ENCODE measurements around the gene PLCH2. TPM values are rescaled to one million over a fixed set of nuclear protein-coding genes. Genes with fewer than 3 reads are reported as not detected.
"Not testable (repeated sequence)": the region's sequence is repeated elsewhere in the genome, so short reads cannot be mapped to it uniquely, and the experiment has no call there.

PLCH2 gene
- total RNA-seq, 1 donor: under 0.01 TPM

DNA sequence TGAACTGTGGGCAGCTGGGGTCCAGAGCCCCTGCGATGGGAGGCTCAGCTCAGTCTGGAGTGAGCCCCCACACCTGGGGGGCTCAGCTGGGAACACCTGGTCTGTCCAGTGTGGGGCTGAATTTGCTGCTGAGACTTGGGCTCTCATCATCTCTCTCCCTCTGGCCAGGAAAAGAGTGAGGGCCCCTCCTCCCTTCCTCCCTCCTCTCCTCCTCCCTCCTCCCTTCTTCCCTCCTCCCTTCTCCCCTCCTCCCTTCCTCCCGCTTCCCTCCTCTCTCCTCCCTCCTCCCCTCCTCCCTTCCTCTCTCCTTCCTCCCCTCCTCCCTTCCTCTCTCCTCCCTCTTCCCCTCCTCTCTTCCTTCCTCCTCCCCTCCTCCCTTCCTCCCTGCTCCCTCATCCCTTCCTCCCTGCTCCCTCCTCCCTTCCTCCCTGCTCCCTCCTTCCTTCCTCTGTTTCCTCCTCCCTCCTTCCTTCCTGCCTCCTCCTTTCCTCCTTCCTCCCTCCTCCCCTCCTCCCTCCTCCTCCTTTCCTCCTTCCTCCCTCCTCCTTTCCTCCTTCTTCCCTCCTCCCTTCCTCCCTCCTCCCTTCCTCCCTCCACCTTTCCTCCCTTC lies 40.2 kb upstream of the PLCH2 start:
- H3K4me3 ChIP-seq (ENCODE audit: low read depth, low read length): no peak overlapping the region
- no peak for TF ChIP-seq CTCF (IDR thresholded peaks at IDR 0.05; ENCODE audit: insufficient read depth, low read depth, low read length)
- no peak for DNase-seq (ENCODE audit: low read depth)

GRCh38 chr1:2436876-2437275 lies 39.2 kb upstream of the PLCH2 start:
- no peak for DNase-seq (ENCODE audit: low read depth)
- H3K4me3 ChIP-seq (ENCODE audit: low read depth, low read length): no peak overlapping the region
- no peak for TF ChIP-seq CTCF (IDR thresholded peaks at IDR 0.05; ENCODE audit: insufficient read depth, low read depth, low read length)

GRCh38 chr1:2437617-2438016 lies 38.5 kb upstream of the PLCH2 start:
- TF ChIP-seq CTCF (IDR thresholded peaks at IDR 0.05; ENCODE audit: insufficient read depth, low read depth, low read length): no peak
- DNase-seq (ENCODE audit: low read depth): no peak
- no peak overlapping the region for H3K4me3 ChIP-seq (ENCODE audit: low read depth, low read length)

- no peak overlapping the region for H3K4me3 ChIP-seq (ENCODE audit: low read depth, low read length)
- no peak for DNase-seq (ENCODE audit: low read depth)
- TF ChIP-seq CTCF (IDR thresholded peaks at IDR 0.05; ENCODE audit: insufficient read depth, low read depth, low read length): no peak
These were observed 38.1 kb upstream of the PLCH2 start for GRCh38 chr1:2438038-2438437.

DNA sequence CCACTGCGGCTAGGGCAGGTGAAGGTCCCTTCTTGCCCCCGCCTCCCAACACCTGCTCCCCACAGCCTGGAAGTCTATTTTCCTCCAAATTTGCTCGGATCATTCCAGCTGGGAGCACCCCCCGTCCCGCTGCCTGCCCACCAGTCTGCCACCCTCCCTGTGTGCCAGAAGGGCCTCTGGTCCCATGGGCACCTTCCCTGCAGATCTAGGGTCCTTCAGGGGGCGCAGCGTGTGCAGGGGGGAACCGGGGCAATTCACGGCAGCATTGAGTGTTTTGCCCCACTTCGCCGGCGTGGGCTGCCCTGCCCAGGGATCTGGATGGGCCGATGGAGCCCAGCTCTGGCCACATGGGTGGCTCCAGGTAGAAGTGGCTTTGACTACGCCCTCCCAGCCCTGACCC lies 37.4 kb upstream of the PLCH2 start:
- no peak overlapping the region for H3K4me3 ChIP-seq (ENCODE audit: low read depth, low read length)
- TF ChIP-seq CTCF (IDR thresholded peaks at IDR 0.05; ENCODE audit: insufficient read depth, low read depth, low read length): no peak
- no peak for DNase-seq (ENCODE audit: low read depth)

DNA sequence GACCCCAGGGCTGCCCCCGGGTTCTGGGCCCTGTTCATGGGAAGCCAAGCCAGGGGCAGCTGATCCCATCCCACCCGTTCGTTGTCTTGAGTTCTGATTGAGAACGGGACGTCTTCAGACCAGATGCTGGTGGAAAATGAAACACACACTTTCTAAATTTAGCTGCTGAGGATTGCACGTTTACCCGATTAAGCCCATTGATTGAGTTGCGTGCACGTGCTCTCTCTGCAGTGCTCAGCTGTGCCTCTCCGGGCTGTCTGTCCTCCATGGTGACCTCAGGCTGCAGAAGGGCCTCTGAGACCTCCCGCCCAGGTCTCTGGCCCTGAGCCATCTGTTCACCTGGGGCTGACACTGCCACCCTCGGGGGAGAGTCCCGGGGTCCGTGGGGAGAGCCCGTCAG lies 36.7 kb upstream of the PLCH2 start:
- H3K4me3 ChIP-seq (ENCODE audit: low read depth, low read length): no peak overlapping the region
- no peak for TF ChIP-seq CTCF (IDR thresholded peaks at IDR 0.05; ENCODE audit: insufficient read depth, low read depth, low read length)
- no peak for DNase-seq (ENCODE audit: low read depth)

DNA sequence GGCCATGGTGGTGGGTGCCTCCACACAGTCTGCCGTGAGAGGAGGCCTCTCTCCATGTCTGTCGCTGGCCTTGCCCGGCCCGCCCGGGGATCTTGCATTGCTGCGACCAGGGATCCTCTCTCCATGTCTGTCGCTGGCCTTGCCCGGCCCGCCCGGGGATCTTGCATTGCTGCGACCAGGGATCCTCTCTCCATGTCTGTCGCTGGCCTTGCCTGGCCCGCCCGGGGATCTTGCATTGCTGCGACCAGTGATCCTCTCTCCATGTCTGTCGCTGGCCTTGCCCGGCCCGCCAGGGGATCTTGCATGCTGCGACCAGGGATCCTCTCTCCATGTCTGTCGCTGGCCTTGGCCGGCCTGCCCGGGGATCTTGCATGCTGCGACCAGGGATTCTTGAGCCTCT lies 35.7 kb upstream of the PLCH2 start:
- DNase-seq (ENCODE audit: low read depth); H3K4me3 ChIP-seq (ENCODE audit: low read depth, low read length): not testable (repeated sequence)

Measured in fibroblast of villous mesenchyme (primary cell).